Stomach (tissue), 9 donors: Measurements from ENCODE around the gene XPC. TPM values are rescaled to one million over a fixed set of nuclear protein-coding genes. Genes with fewer than 3 reads are reported as not detected.

Source experiments
- DNase-seq, 2 donors: peaks; one replicate each; pipeline versions ENCODE4 v3.0.0 to v3.0.0-alpha.2; 2013 to 2019
- H3K27ac ChIP-seq, 5 donors: fragments of 200-600 bp in 4 of 5; sonication (generic) in 4 of 5; one replicate each; pipeline ENCODE4 v1.5.1; 2013 to 2019; ENCODE audit warnings: mild to moderate bottlenecking in 1 of 5, moderate library complexity in 1 of 5
- H3K27me3 ChIP-seq, 3 donors: fragments of 200-600 bp; sonication (generic); one replicate each; pipeline ENCODE4 v1.5.1; 2017 to 2019; ENCODE audit warnings: mixed run types in 1 of 3
- H3K36me3 ChIP-seq, 4 donors: fragments of 200-600 bp; sonication (generic); 1 replicate in 3 of 4; 2 replicates in 1 of 4; pipeline ENCODE4 v1.5.1; 2016 to 2019
- H3K4me1 ChIP-seq, 4 donors: fragments of 200-600 bp; sonication (generic); one replicate each; pipeline ENCODE4 v1.5.1; 2016 to 2019
- H3K4me3 ChIP-seq, 4 donors: fragments of 200-600 bp; sonication (generic) in 3 of 4; one replicate each; pipeline ENCODE4 v1.5.1; 2016 to 2019; ENCODE audit warnings: mild to moderate bottlenecking in 1 of 4
- H3K9me3 ChIP-seq, 4 donors: fragments of 200-600 bp; sonication (generic); one replicate each; pipeline ENCODE4 v1.5.1; 2016 to 2019
- CTCF ChIP-seq, 7 experiments: fragments of 450-650 bp in 4 of 7; fragments of 200-600 bp in 3 of 7; sonication (generic) in 3 of 7; IDR thresholded peaks; one replicate each; pipeline ENCODE4 v1.5.1; 2016 to 2019; ENCODE audit warnings: antibody characterized with exemption in 7 of 7, control low read depth in 2 of 7, mild to moderate bottlenecking in 1 of 7
- EP300 ChIP-seq: sonication (generic); formaldehyde crosslinking; IDR thresholded peaks from one replicate; pipeline ENCODE4 v1.6.1; 2017; ENCODE audit warnings: antibody characterized with exemption
- POLR2A ChIP-seq, 4 donors: fragments of 450-650 bp; IDR thresholded peaks; one replicate each; pipeline ENCODE4 v1.6.1; 2016; ENCODE audit warnings: antibody characterized with exemption in 4 of 4, control low read depth in 2 of 4, mild to moderate bottlenecking in 1 of 4, moderate library complexity in 1 of 4
- POLR2AphosphoS5 ChIP-seq, 3 donors: sonication (generic); formaldehyde crosslinking; IDR thresholded peaks; one replicate each; pipeline ENCODE4 v1.6.1; 2016; ENCODE audit warnings: antibody characterized with exemption in 3 of 3
- WGBS, 5 donors: extraction: QIAGEN DNeasy Blood & Tissue Kit in 3 of 5; methylation state at CpG; one replicate each; pipeline versions ENCODE4 v1.1.5 to v1.1.7; 2013 to 2018; 5-methylcytosine and 5-hydroxymethylcytosine counted together
- intact Hi-C: fragments of 100-400 bp; cut with DNase I; formaldehyde crosslinking; loops from one replicate; pipeline ENCODE4 v1.15.1; 2023; ENCODE audit warnings: low total_unique reads
- polyA plus RNA-seq, 3 donors: library from polyadenylated mRNA; stranded (reverse); fragments of 200-250 nt; gene quantifications; one replicate each; pipeline ENCODE4 v1.2.3, GENCODE V29; 2013
- total RNA-seq, 5 donors: library from RNA; depleted of rRNA; stranded (reverse); fragments of >200 nt; gene quantifications; one replicate each; pipeline versions ENCODE4 v1.1.0 to v1.2.3, GENCODE V29; 2014 to 2016
- donor health status: healthy with polysubstance abuse.
- donor health status: Bipolar disorder and iron deficiency.
- donor health status: healthy.

XPC gene
- total and polyA plus RNA-seq, 8 donors = 8.8 to 51.0 (median 36.2) TPM

DNA sequence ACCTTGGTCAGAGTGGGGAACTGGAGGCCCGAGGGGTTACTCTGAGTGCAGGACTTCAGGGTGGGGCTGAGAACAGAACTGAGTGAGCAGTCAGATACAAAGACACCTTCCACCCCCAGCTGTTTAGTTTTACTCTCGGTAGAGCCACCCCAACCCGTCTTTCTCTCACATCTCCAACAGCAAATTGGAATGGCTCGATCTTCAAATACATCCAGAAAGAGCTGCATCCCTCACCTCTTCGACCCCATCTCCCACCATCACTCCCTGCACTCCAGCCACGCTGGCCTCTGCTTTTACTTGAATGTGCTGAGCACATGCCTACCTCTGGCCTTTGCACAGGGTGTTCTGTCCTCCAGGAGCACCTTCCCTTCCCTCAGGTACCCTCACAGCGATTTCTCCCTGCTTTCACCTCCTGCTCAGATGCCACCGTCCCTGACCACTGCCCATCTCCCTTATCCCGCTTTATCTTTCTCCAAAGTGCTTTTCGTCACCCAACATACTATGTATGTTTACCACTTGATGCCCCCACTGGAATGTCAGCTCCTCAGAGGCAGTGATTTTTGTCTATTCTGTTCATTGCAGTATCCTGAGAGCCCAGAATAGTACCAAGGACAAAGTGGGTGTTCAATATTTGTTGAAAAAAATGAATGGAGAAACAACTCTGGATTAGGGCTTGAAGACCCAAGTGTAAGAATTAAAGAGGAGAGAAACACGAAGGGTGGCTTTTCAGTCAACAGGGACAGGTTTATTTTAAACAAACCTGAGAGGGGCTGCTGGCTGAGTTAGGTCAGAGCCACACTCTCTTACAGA lies 58.1 kb downstream of the XPC start:
- 93 to 97% (median 94%) methylated on average over 11 of the region's 11 CpGs for WGBS, 5 donors
- no peak overlapping the region for H3K27ac ChIP-seq

DNA sequence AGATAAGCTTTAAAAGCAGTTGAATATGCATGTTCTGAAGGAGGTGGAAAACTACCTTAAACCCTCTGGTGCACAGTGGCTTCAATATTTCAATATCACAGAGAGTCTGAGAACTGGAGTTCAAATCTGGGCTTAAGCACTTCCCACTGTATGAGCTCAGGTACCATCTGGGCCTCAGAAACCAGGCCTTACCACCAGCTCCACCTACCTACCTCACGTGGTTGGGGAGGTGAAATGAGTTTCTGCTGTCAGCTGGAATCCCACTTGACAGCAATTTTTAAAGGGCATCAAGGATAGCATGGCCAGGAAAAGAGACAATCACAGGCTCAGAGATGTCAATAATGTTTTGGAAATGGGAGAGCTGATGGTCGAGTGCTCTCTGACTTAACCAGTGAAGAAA lies 58.8 kb downstream of the XPC start:
- Histone ChIP-seq H3K4me3 (no peak overlapping the region), H3K36me3 (peaks cover 6 to 49% (median 41%) of the 10 kb centered on the region in 4 donors), H3K27ac (no peak overlapping the region), H3K9me3 (no peaks in the 10 kb centered on the region), H3K27me3 (no peaks in the 10 kb centered on the region), H3K4me1 (peaks cover 15 to 38% (median 29%) of the 10 kb centered on the region in 4 donors)
- WGBS, 5 donors = 81 to 89% (median 84%) methylated on average over 2 of the region's 2 CpGs
- intact Hi-C loops = loop anchor here (10.0 kb wide), 1 partner anchor 55 kb away; the partner anchor contains the start of genes LSM3 and XPC
- TF ChIP-seq POLR2A (IDR thresholded peaks at IDR 0.05) (no peak), EP300 (no peak), CTCF (IDR thresholded peaks at IDR 0.05) (no peak), POLR2AphosphoS5 (IDR thresholded peaks at IDR 0.05) (no peak)
- DNase-seq = no peak

More for the DNA sequence above, 58.1 kb downstream of the XPC start:
- H3K27me3 ChIP-seq = no peaks in the 10 kb centered on the region
- TF ChIP-seq CTCF (IDR thresholded peaks at IDR 0.05) (no peak), POLR2A (IDR thresholded peaks at IDR 0.05) (no peak), EP300 (no peak), POLR2AphosphoS5 (IDR thresholded peaks at IDR 0.05) (no peak)
- peaks cover 6 to 43% (median 34%) of the 10 kb centered on the region in 4 donors for H3K36me3 ChIP-seq
- H3K4me3 ChIP-seq = no peak overlapping the region
- H3K4me1 ChIP-seq = peaks cover 15 to 38% (median 29%) of the 10 kb centered on the region in 4 donors
- H3K9me3 ChIP-seq = no peaks in the 10 kb centered on the region
- no peak for DNase-seq
- intact Hi-C loops = loop anchor here (10.0 kb wide), 1 partner anchor 54 kb away; the partner anchor contains the start of genes LSM3 and XPC

GRCh38 chr3:14118400-14119381 lies 59.7 kb downstream of the XPC start:
- H3K4me3 ChIP-seq = no peak overlapping the region
- 60 to 68% (median 61%) methylated on average over 13 of the region's 13 CpGs for WGBS, 5 donors
- intact Hi-C loops = no loop called here
- no peak for TF ChIP-seq POLR2AphosphoS5 (IDR thresholded peaks at IDR 0.05)
- no peak for TF ChIP-seq POLR2A (IDR thresholded peaks at IDR 0.05)
- no peak for TF ChIP-seq EP300
- no peak for TF ChIP-seq CTCF (IDR thresholded peaks at IDR 0.05)
- peaks cover 10 to 59% (median 50%) of the 10 kb centered on the region in 4 donors for H3K36me3 ChIP-seq
- no peaks in the 10 kb centered on the region for H3K27me3 ChIP-seq
- peak overlapping the region in 1 of 5 donors; percentile 5 for H3K27ac ChIP-seq
- peaks cover 7 to 34% (median 25%) of the 10 kb centered on the region in 4 donors for H3K4me1 ChIP-seq
- peak in 1 of 2 donors; percentile 62 for DNase-seq
- no peaks in the 10 kb centered on the region for H3K9me3 ChIP-seq
